SK-N-SH (cell line): ENCODE measurements around the gene AFF3. TPM values are rescaled to one million over a fixed set of nuclear protein-coding genes. Genes with fewer than 3 reads are reported as not detected.

Experiments
- CTCF ChIA-PET: fragments of 300-600, 350-600 bp; formaldehyde crosslinking; extraction: SDS; loops from one replicate; lab custom pipeline; 2021; lab: Yijun Ruan, JAX
- POLR2A ChIA-PET: fragments of 350-600 bp; sonication (Branson Sonifier 250); formaldehyde crosslinking; extraction: SDS; loops from one replicate; lab custom pipeline; 2020; ENCODE audit warnings: antibody characterized with exemption, inconsistent platforms; lab: Yijun Ruan, JAX
- DNase-seq: peaks from one replicate; pipeline ENCODE4 v3.0.0; 2012
- H2AFZ ChIP-seq: fragments of 200-600 bp; sonication (generic); 2 replicates; pipeline ENCODE4 v1.8.1; 2016; ENCODE audit warnings: antibody characterized with exemption, mild to moderate bottlenecking, low read depth
- H3F3A ChIP-seq: fragments of 200-600 bp; sonication (generic); replicated peaks from 2 replicates; pipeline ENCODE3; 2016; ENCODE audit warnings: antibody characterized with exemption, mild to moderate bottlenecking; ENCODE audit not compliant: insufficient read depth
- H3K27ac ChIP-seq, 2 experiments: fragments of 200-500 bp in 1 of 2; fragments of 200-600 bp in 1 of 2; sonication (Bioruptor generic) in 1 of 2; sonication (generic), shearing (Covaris generic) in 1 of 2; 2 replicates each; pipeline versions ENCODE4 v1.5.1 to v1.6.1; 2014 to 2016; ENCODE audit warnings: low read depth in 2 of 2, inconsistent platforms in 1 of 2, low read length in 1 of 2, mild to moderate bottlenecking in 1 of 2, mixed read lengths in 1 of 2
- H3K27me3 ChIP-seq: fragments of 200-600 bp; sonication (generic), shearing (Covaris generic); 2 replicates; pipeline ENCODE4 v1.6.1; 2016; ENCODE audit warnings: mixed run types; ENCODE audit not compliant: insufficient read depth
- H3K36me3 ChIP-seq, 2 experiments: fragments of 200-500 bp in 1 of 2; fragments of 200-600 bp in 1 of 2; sonication (Bioruptor generic) in 1 of 2; sonication (generic) in 1 of 2; replicated peaks in 1 of 2; 2 replicates each; pipeline versions ENCODE3 to v1.5.1; 2014 to 2016; ENCODE audit warnings: low read length in 1 of 2, mild to moderate bottlenecking in 1 of 2; ENCODE audit not compliant: insufficient read depth in 2 of 2, control insufficient read depth in 1 of 2
- H3K4me1 ChIP-seq, 2 experiments: fragments of 200-500 bp in 1 of 2; fragments of 200-600 bp in 1 of 2; sonication (Bioruptor generic) in 1 of 2; sonication (generic), shearing (Covaris generic) in 1 of 2; 2 replicates each; pipeline versions ENCODE4 v1.5.1 to v1.6.1; 2014 to 2016; ENCODE audit warnings: low read depth in 1 of 2, low read length in 1 of 2, mixed run types in 1 of 2; ENCODE audit not compliant: insufficient read depth in 2 of 2, control insufficient read depth in 1 of 2
- H3K4me2 ChIP-seq: fragments of 200-600 bp; sonication (generic), shearing (Covaris generic); 2 replicates; pipeline ENCODE4 v1.6.1; 2017; ENCODE audit warnings: mixed run types
- H3K4me3 ChIP-seq, 2 experiments: fragments of 200-500 bp in 1 of 2; fragments of 200-600 bp in 1 of 2; sonication (Bioruptor generic) in 1 of 2; sonication (generic), shearing (Covaris generic) in 1 of 2; 2 replicates each; pipeline versions ENCODE4 v1.5.1 to v1.8.1; 2014 to 2016; ENCODE audit warnings: low read depth in 2 of 2, inconsistent platforms in 1 of 2, low read length in 1 of 2, mild to moderate bottlenecking in 1 of 2, mixed read lengths in 1 of 2, moderate library complexity in 1 of 2
- H3K79me2 ChIP-seq: fragments of 200-600 bp; sonication (generic); 2 replicates; pipeline ENCODE4 v1.8.1; 2017; ENCODE audit warnings: mild to moderate bottlenecking; ENCODE audit not compliant: insufficient read depth
- H3K9ac ChIP-seq: fragments of 200-600 bp; sonication (generic); 2 replicates; pipeline ENCODE4 v1.6.1; 2017; ENCODE audit warnings: mixed run types
- H3K9me2 ChIP-seq: fragments of 200-600 bp; sonication (generic); 2 replicates; pipeline ENCODE4 v1.6.1; 2017; ENCODE audit warnings: mixed run types
- H3K9me3 ChIP-seq: fragments of 200-600 bp; sonication (generic); 2 replicates; pipeline ENCODE4 v1.6.1; 2017; ENCODE audit warnings: mixed run types, mild to moderate bottlenecking, moderate library complexity
- H4K20me1 ChIP-seq: fragments of 200-600 bp; sonication (generic); 2 replicates; pipeline ENCODE4 v1.6.1; 2017; ENCODE audit warnings: mild to moderate bottlenecking, mixed run types; ENCODE audit not compliant: insufficient read depth
- NRF1 ChIP-seq: IDR thresholded peaks from 2 replicates; pipeline ENCODE4 v1.6.1; 2012; ENCODE audit warnings: low read depth, mild to moderate bottlenecking, low read length
- SIN3A ChIP-seq: IDR thresholded peaks from 2 replicates; pipeline ENCODE4 v1.6.1; 2012; ENCODE audit warnings: low read depth, mild to moderate bottlenecking, low read length, moderate library complexity, borderline replicate concordance
- WGBS: methylation state at CpG from one replicate; pipeline ENCODE4 v1.1.6; 2017; ENCODE audit warnings: low lambda C conversion rate; 5-methylcytosine and 5-hydroxymethylcytosine counted together
- polyA plus RNA-seq, 3 experiments: library from polyadenylated mRNA; depleted of rRNA; stranded (reverse); fragments of >200 nt; gene quantifications; 2 replicates each; pipeline ENCODE4 v1.2.3, GENCODE V29; 2012
- TF ChIP-seq, protein P1 (sequence below): fragments of 150-350 bp; IDR thresholded peaks from 2 replicates; pipeline ENCODE4 v1.6.1; 2016; ENCODE audit warnings: mild to moderate bottlenecking, low read depth, low read length
- TF ChIP-seq, protein P2 (sequence below): IDR thresholded peaks from 2 replicates; pipeline ENCODE4 v1.4.0; 2012; ENCODE audit warnings: low read depth, borderline replicate concordance

The AFF3 gene
- polyA plus RNA-seq, 1 of the 3 experiments (the other 2 are of a cell fraction) = 0.36 TPM

DNA sequence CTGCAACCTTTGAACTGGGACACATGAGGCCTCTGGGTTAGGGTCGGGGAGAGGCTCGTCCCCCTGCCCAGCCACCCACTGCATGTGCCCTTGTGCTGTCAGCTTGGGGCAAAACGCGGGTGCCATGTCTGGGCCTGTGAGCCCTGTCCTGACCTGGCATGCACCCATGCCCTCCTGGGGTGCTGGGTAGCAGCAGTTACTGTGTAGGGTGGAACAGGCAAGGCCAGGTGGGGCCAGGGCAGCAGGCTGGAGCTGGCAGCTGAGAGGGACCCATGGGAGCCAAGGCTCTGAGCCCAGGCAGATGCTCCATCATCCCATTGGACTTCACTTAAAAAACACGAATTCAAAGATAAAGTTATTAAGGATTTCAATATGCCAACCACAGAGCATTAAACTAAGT lies 518.8 kb downstream of the AFF3 start:
- ChIA-PET CTCF (interaction anchor here (0.9 to 1.1 kb wide), 2 partner anchors 8 to 17 kb away, joined by 3 read pairs; no protein-coding TSS in a partner anchor), POLR2A (no interaction called here)
- Histone ChIP-seq H3K4me2 (no peak overlapping the region), H3K27ac (no peak overlapping the region), H2AFZ (no peak overlapping the region), H3K79me2 (no peaks in the 10 kb centered on the region), H3K27me3 (no peaks in the 10 kb centered on the region), H3K4me1 (peaks cover 0 to 17% of the 10 kb centered on the region in 2 experiments; a peak in 1 of 4 replicates), H3F3A (no peaks in the 10 kb centered on the region), H3K9ac (no peak overlapping the region), H4K20me1 (no peaks in the 10 kb centered on the region), H3K4me3 (no peak overlapping the region), H3K9me2 (no peaks in the 10 kb centered on the region), H3K9me3 (no peaks in the 10 kb centered on the region), H3K36me3 (no peaks in the 10 kb centered on the region)
- TF ChIP-seq SIN3A (no peak), NRF1 (no peak)
- TF ChIP-seq, protein P1, sequence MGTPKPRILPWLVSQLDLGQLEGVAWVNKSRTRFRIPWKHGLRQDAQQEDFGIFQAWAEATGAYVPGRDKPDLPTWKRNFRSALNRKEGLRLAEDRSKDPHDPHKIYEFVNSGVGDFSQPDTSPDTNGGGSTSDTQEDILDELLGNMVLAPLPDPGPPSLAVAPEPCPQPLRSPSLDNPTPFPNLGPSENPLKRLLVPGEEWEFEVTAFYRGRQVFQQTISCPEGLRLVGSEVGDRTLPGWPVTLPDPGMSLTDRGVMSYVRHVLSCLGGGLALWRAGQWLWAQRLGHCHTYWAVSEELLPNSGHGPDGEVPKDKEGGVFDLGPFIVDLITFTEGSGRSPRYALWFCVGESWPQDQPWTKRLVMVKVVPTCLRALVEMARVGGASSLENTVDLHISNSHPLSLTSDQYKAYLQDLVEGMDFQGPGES = no peak
- TF ChIP-seq, protein P2, sequence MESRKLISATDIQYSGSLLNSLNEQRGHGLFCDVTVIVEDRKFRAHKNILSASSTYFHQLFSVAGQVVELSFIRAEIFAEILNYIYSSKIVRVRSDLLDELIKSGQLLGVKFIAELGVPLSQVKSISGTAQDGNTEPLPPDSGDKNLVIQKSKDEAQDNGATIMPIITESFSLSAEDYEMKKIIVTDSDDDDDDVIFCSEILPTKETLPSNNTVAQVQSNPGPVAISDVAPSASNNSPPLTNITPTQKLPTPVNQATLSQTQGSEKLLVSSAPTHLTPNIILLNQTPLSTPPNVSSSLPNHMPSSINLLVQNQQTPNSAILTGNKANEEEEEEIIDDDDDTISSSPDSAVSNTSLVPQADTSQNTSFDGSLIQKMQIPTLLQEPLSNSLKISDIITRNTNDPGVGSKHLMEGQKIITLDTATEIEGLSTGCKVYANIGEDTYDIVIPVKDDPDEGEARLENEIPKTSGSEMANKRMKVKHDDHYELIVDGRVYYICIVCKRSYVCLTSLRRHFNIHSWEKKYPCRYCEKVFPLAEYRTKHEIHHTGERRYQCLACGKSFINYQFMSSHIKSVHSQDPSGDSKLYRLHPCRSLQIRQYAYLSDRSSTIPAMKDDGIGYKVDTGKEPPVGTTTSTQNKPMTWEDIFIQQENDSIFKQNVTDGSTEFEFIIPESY = no peak
- no peak for DNase-seq
- WGBS = 71% methylated on average over 3 of the region's 5 CpGs

DNA sequence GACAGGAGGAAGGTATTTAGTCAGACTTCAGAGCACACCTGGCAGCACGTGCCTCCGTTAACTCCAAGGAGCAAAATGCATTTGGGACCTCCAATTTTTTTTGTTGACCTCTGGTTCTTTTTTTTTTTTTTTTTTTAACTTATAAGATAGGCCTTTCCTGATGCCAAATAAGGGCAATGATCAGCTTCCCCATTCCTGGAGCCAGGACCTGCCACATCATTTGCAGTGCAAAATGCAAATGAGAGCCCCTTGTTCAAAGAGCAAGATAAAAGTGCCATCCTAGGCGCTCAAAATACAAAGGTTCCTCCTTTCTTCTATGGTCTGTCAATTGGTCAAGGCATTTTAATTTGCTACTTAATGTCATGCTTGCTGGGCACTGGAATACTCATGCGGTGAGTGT lies 519.4 kb downstream of the AFF3 start:
- H3K4me1 ChIP-seq = peaks cover 0 to 17% of the 10 kb centered on the region in 2 experiments; a peak in 1 of 4 replicates
- no peaks in the 10 kb centered on the region for H3F3A ChIP-seq
- H3K4me2 ChIP-seq = no peak overlapping the region
- no peaks in the 10 kb centered on the region for H3K36me3 ChIP-seq
- H3K9me2 ChIP-seq = no peaks in the 10 kb centered on the region
- H3K9ac ChIP-seq = no peak overlapping the region
- no peaks in the 10 kb centered on the region for H3K79me2 ChIP-seq
- no peak overlapping the region for H2AFZ ChIP-seq
- ChIA-PET POLR2A (no interaction called here), CTCF (interaction anchor here (0.9 to 1.1 kb wide), 3 partner anchors 10 to 18 kb away, joined by 3 read pairs; no protein-coding TSS in a partner anchor)
- H3K27ac ChIP-seq = no peak overlapping the region
- 77% methylated on average over 4 of the region's 4 CpGs for WGBS
- no peaks in the 10 kb centered on the region for H3K9me3 ChIP-seq
- DNase-seq = no peak
- H4K20me1 ChIP-seq = no peaks in the 10 kb centered on the region
- H3K27me3 ChIP-seq = no peaks in the 10 kb centered on the region
- TF ChIP-seq, protein P2 = no peak
- TF ChIP-seq, all 33 proteins: peak for 0
- H3K4me3 ChIP-seq = no peak overlapping the region
